Peyer's patch (tissue), 4 donors: Measurements from ENCODE around the gene LRG1.

Source experiments
- POLR2A ChIP-seq, 2 donors: fragments of 450-650 bp; IDR thresholded peaks; one replicate each; pipeline ENCODE4 v1.5.1; 2017; ENCODE audit warnings: antibody characterized with exemption in 2 of 2, mild to moderate bottlenecking in 2 of 2, moderate library complexity in 2 of 2
- TF ChIP-seq, protein P1 (sequence below), 6 experiments: fragments of 450-650 bp in 4 of 6; fragments of 200-600 bp in 2 of 6; sonication (generic) in 1 of 6; IDR thresholded peaks; one replicate each; pipeline ENCODE4 v1.5.1; 2017 to 2019; ENCODE audit warnings: antibody characterized with exemption in 6 of 6, mild to moderate bottlenecking in 3 of 6, moderate library complexity in 1 of 6

- TF ChIP-seq, protein P1, sequence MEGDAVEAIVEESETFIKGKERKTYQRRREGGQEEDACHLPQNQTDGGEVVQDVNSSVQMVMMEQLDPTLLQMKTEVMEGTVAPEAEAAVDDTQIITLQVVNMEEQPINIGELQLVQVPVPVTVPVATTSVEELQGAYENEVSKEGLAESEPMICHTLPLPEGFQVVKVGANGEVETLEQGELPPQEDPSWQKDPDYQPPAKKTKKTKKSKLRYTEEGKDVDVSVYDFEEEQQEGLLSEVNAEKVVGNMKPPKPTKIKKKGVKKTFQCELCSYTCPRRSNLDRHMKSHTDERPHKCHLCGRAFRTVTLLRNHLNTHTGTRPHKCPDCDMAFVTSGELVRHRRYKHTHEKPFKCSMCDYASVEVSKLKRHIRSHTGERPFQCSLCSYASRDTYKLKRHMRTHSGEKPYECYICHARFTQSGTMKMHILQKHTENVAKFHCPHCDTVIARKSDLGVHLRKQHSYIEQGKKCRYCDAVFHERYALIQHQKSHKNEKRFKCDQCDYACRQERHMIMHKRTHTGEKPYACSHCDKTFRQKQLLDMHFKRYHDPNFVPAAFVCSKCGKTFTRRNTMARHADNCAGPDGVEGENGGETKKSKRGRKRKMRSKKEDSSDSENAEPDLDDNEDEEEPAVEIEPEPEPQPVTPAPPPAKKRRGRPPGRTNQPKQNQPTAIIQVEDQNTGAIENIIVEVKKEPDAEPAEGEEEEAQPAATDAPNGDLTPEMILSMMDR (IDR thresholded peaks at IDR 0.05): no peak
- TF ChIP-seq POLR2A (IDR thresholded peaks at IDR 0.05): no peak
Measured at GRCh38 chr19:4510435-4511255, 29.2 kb downstream of the LRG1 start.
